ENCODE data around the gene PCGF3.

DNA sequence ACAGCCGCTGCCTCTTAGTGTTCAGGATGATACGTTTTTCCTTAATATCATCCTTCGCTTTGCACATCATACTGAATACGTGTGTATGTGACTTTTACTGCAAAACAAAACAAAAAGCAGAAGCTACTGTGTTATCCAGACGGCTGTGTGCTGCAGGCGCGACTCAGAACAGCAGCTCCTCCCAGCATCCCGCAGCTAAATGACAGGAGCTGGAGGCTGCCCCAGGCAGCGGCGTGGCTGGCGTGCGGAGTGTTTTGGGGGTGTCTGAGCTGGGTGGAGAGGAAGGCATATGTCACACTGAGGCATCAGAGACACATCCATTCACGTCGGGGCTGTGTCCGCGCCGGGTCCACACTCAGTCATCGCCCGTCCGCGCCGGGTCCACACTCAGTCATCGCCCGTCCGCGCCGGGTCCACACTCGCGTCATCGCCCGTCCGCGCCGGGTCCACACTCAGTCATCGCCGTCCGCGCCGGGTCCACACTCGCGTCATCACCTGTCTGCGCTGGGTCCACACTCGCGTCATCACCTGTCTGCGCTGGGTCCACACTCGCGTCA, 16.6 kb downstream of the PCGF3 start:
- TF ChIP-seq EZH2phosphoT487 (IDR thresholded peaks at IDR 0.05; ENCODE audit: insufficient read depth, low read depth) (no peak), EZH2 (IDR thresholded peaks at IDR 0.05; ENCODE audit: insufficient read depth, poor library complexity, severe bottlenecking) (no peak)

Measured in GM23248 (cell line).